ENCODE measurements around the gene SHB.

Gene SHB

DNA sequence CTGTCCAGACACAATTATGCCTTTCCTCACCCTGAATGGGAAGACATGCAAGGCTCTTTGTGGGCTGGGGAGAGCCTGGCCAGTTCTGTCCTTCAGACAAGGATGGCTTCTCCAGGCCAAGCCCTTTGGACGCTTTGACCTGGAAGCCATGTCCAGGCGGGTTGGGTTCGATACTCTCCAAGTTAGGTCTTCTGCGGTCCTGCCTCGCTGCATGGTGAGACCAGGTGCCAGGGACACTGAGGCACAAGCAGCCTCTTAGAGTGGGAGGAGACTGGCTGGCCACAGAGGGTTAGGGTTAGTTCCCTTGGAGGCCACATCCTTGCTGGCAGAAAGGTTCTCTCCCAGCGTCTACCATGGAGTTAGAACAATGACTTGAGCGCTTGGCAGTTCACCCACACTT, 67.6 kb downstream of the SHB start:
- H3K27me3 ChIP-seq (ENCODE audit: control insufficient read depth, insufficient read depth, low read length), result no peaks in the 10 kb centered on the region

DNA sequence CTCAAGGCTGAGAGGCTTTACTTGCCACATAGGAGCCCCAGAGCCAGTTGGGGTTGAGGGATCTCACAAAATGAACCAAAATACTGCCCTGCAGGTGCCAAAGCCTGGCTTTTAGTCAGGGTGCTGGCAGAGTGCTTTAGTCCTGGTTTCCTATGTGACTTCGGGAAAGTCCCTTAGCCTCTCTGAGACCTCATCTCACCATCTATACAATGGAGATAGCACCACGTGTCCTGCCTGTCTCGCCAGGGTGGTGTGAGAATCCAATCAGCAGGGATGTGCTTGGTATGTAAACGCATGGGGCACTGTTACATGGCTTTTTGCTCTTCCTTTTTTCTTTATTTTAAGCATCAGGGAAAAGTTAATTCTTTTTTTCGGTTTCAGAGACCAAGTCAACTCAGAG, 68.3 kb downstream of the SHB start:
- H3K9me3 ChIP-seq (ENCODE audit: control insufficient read depth, low read length), result no peaks in the 10 kb centered on the region
- peaks cover 8% of the 10 kb centered on the region for H3K4me1 ChIP-seq (ENCODE audit: control insufficient read depth, insufficient read depth, low read length)
- H3K27me3 ChIP-seq (ENCODE audit: control insufficient read depth, insufficient read depth, low read length), result no peaks in the 10 kb centered on the region
- H3K36me3 ChIP-seq (ENCODE audit: control insufficient read depth, insufficient read depth, low read length), result no peaks in the 10 kb centered on the region
- H3K4me3 ChIP-seq (ENCODE audit: low read length), result no peak overlapping the region
- H3K9ac ChIP-seq (ENCODE audit: low read length), result no peak overlapping the region

More for the DNA sequence above, 67.6 kb downstream of the SHB start:
- H3K9me3 ChIP-seq (ENCODE audit: control insufficient read depth, low read length), result no peaks in the 10 kb centered on the region
- no peak overlapping the region for H3K9ac ChIP-seq (ENCODE audit: low read length)
- peaks cover 13% of the 10 kb centered on the region for H3K4me1 ChIP-seq (ENCODE audit: control insufficient read depth, insufficient read depth, low read length)
- no peaks in the 10 kb centered on the region for H3K36me3 ChIP-seq (ENCODE audit: control insufficient read depth, insufficient read depth, low read length)
- no peak overlapping the region for H3K4me3 ChIP-seq (ENCODE audit: low read length)

DNA sequence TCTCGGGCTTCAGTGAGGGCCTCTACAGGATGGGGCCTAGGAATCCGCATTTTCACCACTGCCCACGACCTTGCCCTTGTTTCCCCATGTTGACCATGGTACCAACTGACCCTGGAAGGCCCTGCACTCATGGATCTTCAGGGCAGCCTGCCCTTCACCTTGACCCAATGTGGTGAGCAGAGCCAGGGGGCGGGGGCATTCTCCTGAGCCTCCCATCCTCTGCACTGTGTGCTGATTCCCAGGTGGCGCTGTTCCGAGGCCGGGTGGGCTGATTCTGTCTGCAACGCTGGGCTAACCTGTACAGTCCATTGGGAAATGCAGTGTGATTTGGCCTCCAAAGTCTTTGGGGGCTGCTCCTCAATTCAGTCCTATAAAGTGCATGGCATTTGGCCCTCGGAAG, 68.7 kb downstream of the SHB start:
- Histone ChIP-seq H3K4me3 (ENCODE audit: low read length) (no peak overlapping the region), H3K36me3 (ENCODE audit: control insufficient read depth, insufficient read depth, low read length) (no peaks in the 10 kb centered on the region), H3K9me3 (ENCODE audit: control insufficient read depth, low read length) (no peaks in the 10 kb centered on the region), H3K27me3 (ENCODE audit: control insufficient read depth, insufficient read depth, low read length) (no peaks in the 10 kb centered on the region), H3K4me1 (ENCODE audit: control insufficient read depth, insufficient read depth, low read length) (peaks cover 8% of the 10 kb centered on the region), H3K9ac (ENCODE audit: low read length) (no peak overlapping the region)

DNA sequence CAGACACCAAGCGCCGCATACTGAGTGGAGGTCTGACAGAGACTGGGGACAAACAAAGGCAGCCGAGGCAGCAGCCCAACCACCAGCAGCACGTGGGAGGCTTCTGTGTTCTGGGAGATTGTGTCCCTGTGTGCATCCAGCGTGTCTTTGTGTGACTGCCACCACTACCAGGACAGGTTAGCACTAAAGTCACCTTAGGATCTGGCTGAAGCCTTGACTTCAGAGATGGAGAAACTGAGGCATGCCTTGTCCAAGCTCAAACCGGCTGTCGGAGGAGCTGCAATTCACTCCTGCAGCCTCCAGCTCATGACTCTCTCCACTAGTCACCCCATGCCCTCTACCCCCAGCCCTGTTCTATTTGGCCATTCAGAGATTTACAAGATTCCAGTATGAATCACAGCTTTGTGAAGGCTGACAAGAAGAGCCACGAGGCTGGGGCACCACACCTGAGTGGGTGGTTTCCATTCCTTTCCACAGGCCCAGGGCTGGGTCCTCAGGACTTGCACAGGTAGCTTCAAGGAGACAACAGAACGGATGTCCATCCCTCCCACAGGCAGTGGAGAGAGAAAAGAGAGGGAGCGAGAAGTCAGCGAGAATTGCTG, 69.3 kb downstream of the SHB start:
- H3K4me3 ChIP-seq (ENCODE audit: low read length), result no peak overlapping the region
- no peak overlapping the region for H3K9ac ChIP-seq (ENCODE audit: low read length)
- H3K36me3 ChIP-seq (ENCODE audit: control insufficient read depth, insufficient read depth, low read length), result no peaks in the 10 kb centered on the region
- H3K9me3 ChIP-seq (ENCODE audit: control insufficient read depth, low read length), result no peaks in the 10 kb centered on the region
- peaks cover 13% of the 10 kb centered on the region for H3K4me1 ChIP-seq (ENCODE audit: control insufficient read depth, insufficient read depth, low read length)
- no peaks in the 10 kb centered on the region for H3K27me3 ChIP-seq (ENCODE audit: control insufficient read depth, insufficient read depth, low read length)

DNA sequence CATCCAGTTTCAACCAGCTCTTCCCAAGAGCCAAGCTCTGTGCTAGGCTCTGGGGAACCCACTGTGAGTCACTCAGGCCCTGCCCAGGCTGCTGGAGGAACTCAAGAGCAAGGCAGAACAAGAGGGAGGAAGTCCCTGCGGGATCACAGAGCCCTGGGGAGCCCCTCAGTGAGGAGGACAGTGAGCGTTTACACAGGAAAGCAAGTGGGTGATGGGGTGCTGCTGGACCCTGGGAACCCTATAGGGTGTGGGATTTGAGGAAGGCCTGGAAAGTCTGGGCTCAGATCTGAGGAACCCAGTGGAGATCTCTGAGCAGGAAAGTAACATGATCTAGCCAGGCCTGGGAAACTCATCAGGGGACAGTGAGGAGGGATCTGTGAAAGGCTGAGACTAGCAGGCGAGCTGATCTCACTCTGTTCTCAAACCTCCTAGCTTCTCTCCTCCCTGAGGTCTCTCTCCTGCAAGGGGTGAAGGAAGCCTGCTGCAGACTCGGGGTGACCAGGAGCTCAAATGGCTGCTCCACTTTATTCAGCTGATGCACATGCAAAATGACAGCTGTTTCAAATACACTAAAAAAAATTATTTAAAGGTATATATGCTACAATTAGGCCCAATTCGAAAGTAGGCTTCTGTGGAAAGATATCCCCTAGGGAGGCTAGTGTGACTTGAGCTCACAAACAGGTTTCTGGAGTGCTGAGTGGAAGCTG, 70.0 kb downstream of the SHB start:
- Histone ChIP-seq H3K9me3 (ENCODE audit: control insufficient read depth, low read length) (no peaks in the 10 kb centered on the region), H3K4me3 (ENCODE audit: low read length) (no peak overlapping the region), H3K36me3 (ENCODE audit: control insufficient read depth, insufficient read depth, low read length) (no peaks in the 10 kb centered on the region), H3K4me1 (ENCODE audit: control insufficient read depth, insufficient read depth, low read length) (peaks cover 18% of the 10 kb centered on the region), H3K9ac (ENCODE audit: low read length) (no peak overlapping the region), H3K27me3 (ENCODE audit: control insufficient read depth, insufficient read depth, low read length) (no peaks in the 10 kb centered on the region)

DNA sequence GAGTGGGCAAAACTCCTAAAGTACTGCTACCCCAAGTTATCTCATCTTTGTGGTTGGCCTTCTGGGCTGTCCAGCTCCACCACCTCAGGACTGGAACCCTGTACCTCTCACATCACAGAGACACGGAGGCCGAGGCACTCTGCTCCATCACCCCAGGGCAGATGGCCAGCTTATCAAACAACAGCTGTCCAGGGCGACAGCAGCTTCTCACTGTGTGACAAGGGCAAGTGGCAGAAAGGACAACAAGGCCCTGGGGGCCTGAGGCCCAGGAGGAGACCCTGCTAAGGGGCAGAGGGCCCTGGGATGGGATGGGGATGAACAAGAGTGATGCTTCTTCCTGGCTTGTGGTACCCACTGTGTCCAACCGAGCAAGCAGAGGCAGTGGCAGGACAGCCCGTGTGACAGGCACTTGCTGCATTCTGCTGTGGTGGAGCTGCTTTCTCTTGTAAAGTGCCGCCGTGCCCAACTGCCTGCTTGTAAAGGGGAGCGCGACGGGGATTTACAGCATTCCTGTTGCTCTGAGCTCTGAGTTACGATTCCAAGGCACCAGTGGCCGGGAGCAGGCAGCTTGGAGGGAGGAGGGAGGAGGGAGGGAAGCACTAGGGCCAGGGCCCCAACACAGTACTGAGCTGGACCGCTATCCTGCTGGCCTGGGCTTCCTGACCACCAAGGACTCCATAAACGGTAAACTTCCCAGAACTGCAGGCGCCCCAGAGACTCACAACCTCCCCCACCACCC, 71.2 kb downstream of the SHB start:
- no peaks in the 10 kb centered on the region for H3K36me3 ChIP-seq (ENCODE audit: control insufficient read depth, insufficient read depth, low read length)
- no peak overlapping the region for H3K9ac ChIP-seq (ENCODE audit: low read length)
- H3K9me3 ChIP-seq (ENCODE audit: control insufficient read depth, low read length), result no peaks in the 10 kb centered on the region
- H3K27me3 ChIP-seq (ENCODE audit: control insufficient read depth, insufficient read depth, low read length), result no peaks in the 10 kb centered on the region
- H3K4me3 ChIP-seq (ENCODE audit: low read length), result no peak overlapping the region
- peaks cover 22% of the 10 kb centered on the region for H3K4me1 ChIP-seq (ENCODE audit: control insufficient read depth, insufficient read depth, low read length)

DNA sequence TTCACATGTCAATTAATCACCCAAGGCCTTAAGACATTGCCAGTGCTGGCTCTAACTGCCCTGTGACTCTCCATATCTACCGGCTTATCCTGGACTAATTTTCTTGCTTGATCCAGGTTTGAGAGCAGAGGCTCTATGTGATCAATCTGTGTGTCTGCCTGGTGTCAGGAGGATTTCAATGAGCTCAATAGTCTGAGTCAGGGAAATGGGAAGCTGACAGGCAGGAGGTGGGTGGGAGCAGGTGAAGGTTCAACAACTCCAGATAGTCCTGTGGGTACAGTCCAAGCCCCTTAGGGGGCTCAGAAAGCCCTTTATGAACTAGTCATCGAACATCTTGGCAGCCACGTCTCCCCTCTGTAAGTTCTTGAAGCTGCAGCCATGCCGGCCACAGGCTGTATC, 72.2 kb downstream of the SHB start:
- no peaks in the 10 kb centered on the region for H3K27me3 ChIP-seq (ENCODE audit: control insufficient read depth, insufficient read depth, low read length)
- H3K4me1 ChIP-seq (ENCODE audit: control insufficient read depth, insufficient read depth, low read length), result peaks cover 22% of the 10 kb centered on the region
- no peaks in the 10 kb centered on the region for H3K9me3 ChIP-seq (ENCODE audit: control insufficient read depth, low read length)
- H3K36me3 ChIP-seq (ENCODE audit: control insufficient read depth, insufficient read depth, low read length), result no peaks in the 10 kb centered on the region
- no peak overlapping the region for H3K9ac ChIP-seq (ENCODE audit: low read length)
- H3K4me3 ChIP-seq (ENCODE audit: low read length), result no peak overlapping the region

DNA sequence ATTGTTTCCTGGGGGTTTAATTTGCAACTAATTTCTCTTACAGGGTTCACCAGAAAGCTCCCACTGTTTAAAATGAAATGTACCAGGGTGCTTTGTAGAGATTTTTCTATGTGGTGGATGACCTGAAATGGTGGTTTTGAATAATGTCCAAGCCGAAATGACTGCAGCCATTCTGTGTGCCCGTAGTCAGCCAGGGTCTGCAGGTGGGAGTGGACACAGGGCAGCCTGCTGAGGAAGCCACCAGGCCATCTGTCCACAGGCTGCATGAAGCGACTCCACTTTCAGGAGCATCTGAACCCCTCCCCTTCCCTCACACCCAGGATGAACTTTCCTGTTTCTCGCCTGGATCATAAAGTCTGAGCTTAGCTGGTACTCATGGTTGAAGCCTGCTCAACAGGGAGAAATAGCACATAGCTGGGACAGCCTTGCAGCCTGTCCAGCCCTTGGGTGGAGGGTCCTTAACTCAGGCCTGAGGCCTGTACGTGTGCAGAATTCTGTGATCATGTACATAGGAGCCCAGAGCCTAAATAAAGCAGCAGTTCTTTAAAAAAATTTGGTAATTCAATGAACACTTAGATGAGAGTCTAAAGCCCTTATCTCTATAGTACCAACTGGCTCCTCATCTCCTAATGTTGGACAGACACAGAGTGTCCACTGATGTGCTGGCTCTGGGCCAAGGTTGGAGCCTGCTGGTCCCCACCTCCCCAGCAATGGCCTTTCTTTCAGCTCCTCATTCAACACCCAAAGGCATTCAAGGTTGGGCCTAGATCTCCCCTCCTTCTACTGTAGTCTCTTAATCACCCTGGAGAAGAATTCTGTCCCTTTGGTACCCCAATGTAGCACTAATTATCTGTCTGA, 72.8 kb downstream of the SHB start:
- H3K9ac ChIP-seq (ENCODE audit: low read length), result no peak overlapping the region
- H3K4me3 ChIP-seq (ENCODE audit: low read length), result no peak overlapping the region
- H3K36me3 ChIP-seq (ENCODE audit: control insufficient read depth, insufficient read depth, low read length), result no peaks in the 10 kb centered on the region
- peaks cover 22% of the 10 kb centered on the region for H3K4me1 ChIP-seq (ENCODE audit: control insufficient read depth, insufficient read depth, low read length)
- H3K9me3 ChIP-seq (ENCODE audit: control insufficient read depth, low read length), result no peaks in the 10 kb centered on the region
- no peaks in the 10 kb centered on the region for H3K27me3 ChIP-seq (ENCODE audit: control insufficient read depth, insufficient read depth, low read length)

DNA sequence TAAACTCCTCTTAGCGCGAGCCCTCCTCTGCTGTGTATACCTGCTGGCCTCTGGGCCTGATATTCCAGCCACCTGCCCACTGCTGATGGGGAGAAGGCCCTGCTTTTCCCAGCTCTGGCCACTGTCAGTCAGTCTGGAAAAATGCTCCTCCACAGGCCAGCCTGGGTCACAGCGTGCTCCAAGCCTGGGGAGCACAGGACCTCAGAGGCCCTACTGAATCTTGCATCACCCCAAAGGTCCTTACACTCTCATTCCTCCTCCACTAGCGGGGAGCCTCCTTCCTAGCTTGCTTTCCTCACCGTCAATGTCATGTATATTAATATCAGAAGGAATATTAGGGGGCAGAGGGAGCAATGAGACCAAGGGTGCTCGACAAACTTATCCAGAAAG, 73.7 kb downstream of the SHB start:
- Histone ChIP-seq H3K4me1 (ENCODE audit: control insufficient read depth, insufficient read depth, low read length) (peaks cover 22% of the 10 kb centered on the region), H3K9ac (ENCODE audit: low read length) (no peak overlapping the region), H3K9me3 (ENCODE audit: control insufficient read depth, low read length) (no peaks in the 10 kb centered on the region), H3K4me3 (ENCODE audit: low read length) (no peak overlapping the region), H3K36me3 (ENCODE audit: control insufficient read depth, insufficient read depth, low read length) (no peaks in the 10 kb centered on the region), H3K27me3 (ENCODE audit: control insufficient read depth, insufficient read depth, low read length) (no peaks in the 10 kb centered on the region)

DNA sequence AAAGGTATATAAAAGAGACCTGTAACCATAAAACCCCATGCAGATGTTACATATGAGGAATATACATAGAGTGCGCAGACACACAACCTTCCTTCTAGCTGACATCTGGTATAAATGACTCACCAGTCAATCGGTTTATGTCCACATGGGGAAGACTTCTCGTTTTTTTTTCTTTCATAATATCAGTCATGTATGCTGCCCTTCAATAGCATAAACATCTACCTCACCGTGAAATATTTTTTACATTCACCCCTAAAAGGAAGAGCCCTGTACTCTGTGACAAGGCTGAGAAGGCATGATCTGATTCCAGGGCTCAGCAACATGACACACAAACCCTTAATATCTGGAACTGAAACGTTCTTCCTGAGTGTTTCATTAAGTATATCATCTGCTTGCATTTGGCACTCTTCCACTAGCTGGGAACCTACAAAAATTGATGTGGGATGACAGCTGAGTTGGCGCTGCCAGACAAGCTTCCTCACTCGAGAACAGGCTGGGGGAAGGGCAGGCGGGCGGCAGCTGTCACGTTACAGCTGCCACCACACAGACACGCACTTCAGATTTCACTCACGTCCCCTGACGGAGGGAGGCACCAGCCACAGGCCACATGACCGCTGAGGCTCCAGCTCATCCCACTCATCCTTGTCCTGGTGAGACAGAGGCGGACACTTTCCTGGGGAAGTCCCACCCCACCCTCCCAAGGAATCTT, 74.2 kb downstream of the SHB start:
- Histone ChIP-seq H3K9me3 (ENCODE audit: control insufficient read depth, low read length) (no peaks in the 10 kb centered on the region), H3K4me1 (ENCODE audit: control insufficient read depth, insufficient read depth, low read length) (peaks cover 22% of the 10 kb centered on the region), H3K36me3 (ENCODE audit: control insufficient read depth, insufficient read depth, low read length) (no peaks in the 10 kb centered on the region), H3K4me3 (ENCODE audit: low read length) (no peak overlapping the region), H3K27me3 (ENCODE audit: control insufficient read depth, insufficient read depth, low read length) (no peaks in the 10 kb centered on the region), H3K9ac (ENCODE audit: low read length) (no peak overlapping the region)

DNA sequence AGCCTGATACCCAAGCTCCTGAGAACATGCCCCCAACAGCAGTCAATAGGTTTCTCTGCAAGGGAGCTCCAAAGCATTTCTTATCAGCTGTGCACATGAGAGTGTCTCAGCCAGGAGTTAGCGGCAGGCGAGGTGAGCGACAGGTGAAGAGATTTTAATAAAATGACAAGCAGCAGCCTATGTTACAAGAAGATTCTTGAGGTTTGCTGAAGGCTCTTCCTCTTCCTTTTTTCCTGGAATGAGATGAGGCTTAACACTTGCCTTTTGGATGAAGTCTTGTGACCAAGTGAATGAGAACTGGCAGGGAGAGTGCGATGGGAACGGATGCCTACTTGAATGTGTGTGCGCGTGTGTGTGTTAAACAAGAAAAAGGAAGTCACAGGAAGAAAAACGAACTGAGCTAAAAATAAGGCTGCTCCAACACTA, 76.1 kb downstream of the SHB start:
- peaks cover 22% of the 10 kb centered on the region for H3K4me1 ChIP-seq (ENCODE audit: control insufficient read depth, insufficient read depth, low read length)
- H3K27me3 ChIP-seq (ENCODE audit: control insufficient read depth, insufficient read depth, low read length), result no peaks in the 10 kb centered on the region
- no peaks in the 10 kb centered on the region for H3K36me3 ChIP-seq (ENCODE audit: control insufficient read depth, insufficient read depth, low read length)
- no peak overlapping the region for H3K9ac ChIP-seq (ENCODE audit: low read length)
- H3K4me3 ChIP-seq (ENCODE audit: low read length), result no peak overlapping the region
- H3K9me3 ChIP-seq (ENCODE audit: control insufficient read depth, low read length), result no peaks in the 10 kb centered on the region
